Activated CD8-positive, alpha-beta memory T cell treated with anti-CD3 and anti-CD28 coated beads for 24 hours (primary cell): ENCODE measurements around the gene CHN1.

Source experiments
- DNase-seq: peaks from one replicate; pipeline ENCODE4 v3.0.0-alpha.2; 2020

Gene CHN1

GRCh38 chr2:174970092-174970491, 35.1 kb downstream of the CHN1 start:
- DNase-seq, result no peak

- DNase-seq, result no peak
Measured at GRCh38 chr2:174969091-174969734, 36.0 kb downstream of the CHN1 start.

GRCh38 chr2:174967691-174968260, 37.4 kb downstream of the CHN1 start:
- DNase-seq, result no peak

GRCh38 chr2:174967086-174967485, 38.1 kb downstream of the CHN1 start:
- no peak for DNase-seq

GRCh38 chr2:174965992-174966744, 39.0 kb downstream of the CHN1 start:
- no peak for DNase-seq

GRCh38 chr2:174965551-174965950, 39.6 kb downstream of the CHN1 start:
- DNase-seq, result no peak

- DNase-seq, result no peak
Measured at GRCh38 chr2:174964404-174964803, 40.8 kb downstream of the CHN1 start.

GRCh38 chr2:174963437-174964400, 41.5 kb downstream of the CHN1 start:
- no peak for DNase-seq

GRCh38 chr2:174959787-174960186, 45.4 kb downstream of the CHN1 start:
- DNase-seq, result no peak

- DNase-seq, result no peak
Measured at GRCh38 chr2:174957050-174957449, 48.1 kb downstream of the CHN1 start.

GRCh38 chr2:174952607-174953006, 52.6 kb downstream of the CHN1 start:
- DNase-seq, result no peak

GRCh38 chr2:174951745-174952144, 53.4 kb downstream of the CHN1 start:
- DNase-seq, result no peak

- no peak for DNase-seq
Measured at GRCh38 chr2:174949988-174950687, 55.0 kb downstream of the CHN1 start.

- DNase-seq, result no peak
Measured at GRCh38 chr2:174945601-174946260, 59.5 kb downstream of the CHN1 start.

GRCh38 chr2:174939046-174939445, 66.1 kb downstream of the CHN1 start:
- DNase-seq, result no peak

- no peak for DNase-seq
Measured at GRCh38 chr2:174931724-174932123, 73.5 kb downstream of the CHN1 start.

GRCh38 chr2:174929786-174930185, 75.4 kb downstream of the CHN1 start:
- no peak for DNase-seq

GRCh38 chr2:174925046-174925784, 80.0 kb downstream of the CHN1 start:
- DNase-seq, result no peak

- DNase-seq, result no peak
Measured at GRCh38 chr2:174924061-174924693, 81.0 kb downstream of the CHN1 start.

GRCh38 chr2:174919947-174920595, 85.1 kb downstream of the CHN1 start:
- DNase-seq, result no peak
